ENCODE data around the gene LHFPL4. TPM values are rescaled to one million over a fixed set of nuclear protein-coding genes. Genes with fewer than 3 reads are reported as not detected.
"Not testable (repeated sequence)": the region's sequence is repeated elsewhere in the genome, so short reads cannot be mapped to it uniquely, and the experiment has no call there.

The LHFPL4 gene
- total RNA-seq, 2 donors from 2014 or later, result not detected

DNA sequence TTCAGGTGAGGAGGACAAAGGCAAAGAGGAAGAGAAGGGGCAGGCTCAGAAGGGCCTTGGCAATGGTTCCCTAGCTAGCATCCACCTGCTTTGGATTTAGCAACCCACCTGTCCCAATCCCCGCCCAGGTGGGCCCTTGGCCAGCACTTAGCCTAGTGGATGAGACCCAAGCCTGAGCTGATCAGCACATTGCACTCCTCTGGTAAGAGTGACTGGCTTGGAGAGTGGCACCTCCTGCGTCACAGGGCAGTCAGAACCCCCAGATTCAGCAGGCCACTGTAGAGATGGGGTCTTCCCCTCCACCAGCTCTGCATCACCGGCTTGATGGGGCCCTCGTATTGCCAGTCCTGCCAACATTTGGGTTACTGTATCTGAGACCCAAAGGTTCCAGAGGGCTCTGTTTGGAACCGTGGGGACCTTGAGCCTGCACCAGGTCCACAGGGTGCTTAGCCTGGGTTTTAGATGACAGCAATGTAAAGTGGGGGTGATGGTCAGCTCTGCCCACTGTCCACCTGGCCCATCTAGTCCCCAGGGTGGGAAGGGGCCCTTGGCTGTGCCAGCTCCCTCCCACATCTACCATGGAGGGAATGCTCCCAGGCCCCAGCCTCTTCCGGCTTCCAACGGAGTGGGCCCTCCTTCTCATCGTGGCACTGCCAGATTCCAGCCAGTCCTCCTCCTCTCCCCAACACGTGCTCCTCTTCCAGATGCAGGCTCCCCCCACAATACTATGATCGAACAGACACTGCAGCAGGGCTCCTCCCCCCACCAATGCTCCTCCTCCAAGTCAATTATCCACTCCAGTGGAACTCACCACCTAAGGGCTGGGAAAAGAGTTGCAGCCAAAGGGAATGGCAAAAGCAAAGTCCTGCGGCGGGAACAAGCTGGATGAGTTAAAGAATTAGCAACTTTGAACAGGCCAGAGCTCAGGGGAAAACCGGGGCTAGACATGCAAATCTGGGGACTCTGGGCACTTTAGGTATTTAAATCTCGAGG is 45.7 kb downstream of the LHFPL4 start:
- no peaks in the 10 kb centered on the region for H3K9me3 Mint-ChIP-seq
- no peak overlapping the region for H3K27ac Mint-ChIP-seq
- peaks cover 19% of the 10 kb centered on the region for H3K27me3 Mint-ChIP-seq
- no peak for ATAC-seq (replicated peaks)
- H3K36me3 Mint-ChIP-seq (ENCODE audit: low read depth), result no peaks in the 10 kb centered on the region
- H3K4me1 Mint-ChIP-seq, result no peaks in the 10 kb centered on the region
- H3K4me3 Mint-ChIP-seq, result no peak overlapping the region

DNA sequence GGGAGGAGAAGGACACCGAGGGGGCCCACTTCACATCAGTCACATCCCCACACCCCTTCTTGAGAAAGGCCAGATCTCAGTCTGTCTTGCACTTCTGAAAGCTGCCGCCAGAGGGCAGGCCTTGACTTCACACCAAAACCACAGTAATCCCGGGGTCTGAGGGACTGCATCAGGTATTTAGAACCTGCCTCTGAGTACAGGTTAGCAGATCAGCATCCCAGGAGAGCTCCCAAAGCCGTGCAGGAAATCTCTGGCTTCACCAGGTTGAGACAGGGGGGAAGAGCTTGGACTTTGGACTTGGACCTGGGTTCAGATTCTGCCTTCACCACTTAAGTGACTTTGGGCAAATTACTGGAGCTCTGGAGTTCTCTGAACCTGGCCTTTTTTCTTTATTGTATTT is 50.3 kb downstream of the LHFPL4 start:
- no peaks in the 10 kb centered on the region for H3K9me3 Mint-ChIP-seq
- H3K27me3 Mint-ChIP-seq, result peaks cover 30% of the 10 kb centered on the region
- H3K36me3 Mint-ChIP-seq (ENCODE audit: low read depth), result no peaks in the 10 kb centered on the region
- peaks cover 4% of the 10 kb centered on the region for H3K4me1 Mint-ChIP-seq
- H3K27ac Mint-ChIP-seq, result no peak overlapping the region
- peak; percentile 55 for ATAC-seq (replicated peaks)
- H3K4me3 Mint-ChIP-seq, result no peak overlapping the region

DNA sequence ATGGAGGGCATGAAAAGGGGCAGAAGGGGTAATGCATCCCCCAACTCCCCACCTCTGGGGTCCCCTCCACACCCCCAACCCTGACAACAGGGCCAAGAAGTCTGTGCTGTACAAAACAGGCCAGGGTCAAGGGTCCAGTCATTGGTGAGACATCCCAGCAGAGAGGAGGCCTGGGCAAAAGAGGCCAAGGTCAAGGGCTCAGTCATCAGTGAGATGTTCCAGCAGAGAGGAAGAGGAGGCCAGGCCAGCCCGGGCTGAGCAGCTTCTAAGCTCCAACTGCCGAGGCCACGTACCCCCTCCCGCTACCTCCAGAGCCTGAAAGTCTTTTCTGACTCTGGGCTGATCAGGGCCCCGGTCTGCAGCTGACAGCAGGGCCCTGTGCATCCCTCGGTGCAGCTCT is 52.4 kb downstream of the LHFPL4 start:
- Mint-ChIP-seq H3K9me3 (no peaks in the 10 kb centered on the region), H3K4me1 (peaks cover 4% of the 10 kb centered on the region), H3K36me3 (ENCODE audit: low read depth) (no peaks in the 10 kb centered on the region), H3K4me3 (peak overlapping the region; percentile 29), H3K27ac (no peak overlapping the region), H3K27me3 (peaks cover 23% of the 10 kb centered on the region)
- no peak for ATAC-seq (replicated peaks)

DNA sequence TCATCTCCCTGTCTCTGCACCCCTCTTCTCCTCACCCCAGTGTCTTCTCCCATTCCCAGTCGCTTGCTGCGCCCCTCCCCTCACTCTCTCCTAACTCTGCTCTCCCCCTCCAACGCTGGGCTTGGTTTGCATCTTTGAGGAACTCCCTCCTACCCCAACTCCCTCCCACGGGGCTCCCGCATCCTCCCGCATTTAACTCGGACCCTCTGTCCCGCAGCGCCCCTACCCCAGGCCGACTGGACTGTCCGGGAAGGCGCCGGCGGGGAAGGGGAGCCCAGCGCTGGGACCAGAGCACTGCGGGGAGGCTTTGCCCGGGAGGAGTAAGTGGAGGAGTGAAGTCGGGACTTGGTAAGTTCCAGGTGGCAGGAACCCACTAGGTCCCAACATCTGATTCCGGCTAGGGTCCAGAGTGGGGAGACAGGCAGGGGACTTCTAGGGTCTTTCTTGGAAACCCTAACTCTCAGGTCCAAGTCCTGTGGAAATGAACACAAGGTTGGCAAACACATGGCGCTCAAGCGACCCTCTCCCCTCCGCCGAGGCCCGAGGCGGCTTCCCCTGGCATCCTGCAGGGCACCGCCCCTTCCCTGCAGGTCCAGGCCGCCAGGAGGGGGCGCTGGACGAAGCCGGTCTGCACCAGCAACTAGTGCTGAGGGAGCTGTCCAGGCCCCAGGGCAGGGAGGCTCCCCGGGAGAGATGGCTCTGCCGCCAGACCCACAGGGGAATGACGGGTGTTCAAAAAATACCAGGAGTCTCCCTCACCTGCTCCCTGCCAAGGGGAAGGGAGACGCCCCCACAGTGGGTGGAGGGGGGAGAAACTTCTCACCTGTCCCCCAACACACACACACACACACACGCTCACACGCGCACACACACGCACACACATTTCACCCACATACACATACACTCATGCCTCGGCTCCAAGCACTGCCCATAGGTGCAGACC is 53.2 kb downstream of the LHFPL4 start:
- H3K27ac Mint-ChIP-seq, result no peak overlapping the region
- no peaks in the 10 kb centered on the region for H3K9me3 Mint-ChIP-seq
- peaks cover 4% of the 10 kb centered on the region for H3K4me1 Mint-ChIP-seq
- H3K4me3 Mint-ChIP-seq, result peak overlapping the region; percentile 29
- ATAC-seq (replicated peaks), result peak; percentile 77
- no peaks in the 10 kb centered on the region for H3K36me3 Mint-ChIP-seq (ENCODE audit: low read depth)
- peaks cover 23% of the 10 kb centered on the region for H3K27me3 Mint-ChIP-seq

DNA sequence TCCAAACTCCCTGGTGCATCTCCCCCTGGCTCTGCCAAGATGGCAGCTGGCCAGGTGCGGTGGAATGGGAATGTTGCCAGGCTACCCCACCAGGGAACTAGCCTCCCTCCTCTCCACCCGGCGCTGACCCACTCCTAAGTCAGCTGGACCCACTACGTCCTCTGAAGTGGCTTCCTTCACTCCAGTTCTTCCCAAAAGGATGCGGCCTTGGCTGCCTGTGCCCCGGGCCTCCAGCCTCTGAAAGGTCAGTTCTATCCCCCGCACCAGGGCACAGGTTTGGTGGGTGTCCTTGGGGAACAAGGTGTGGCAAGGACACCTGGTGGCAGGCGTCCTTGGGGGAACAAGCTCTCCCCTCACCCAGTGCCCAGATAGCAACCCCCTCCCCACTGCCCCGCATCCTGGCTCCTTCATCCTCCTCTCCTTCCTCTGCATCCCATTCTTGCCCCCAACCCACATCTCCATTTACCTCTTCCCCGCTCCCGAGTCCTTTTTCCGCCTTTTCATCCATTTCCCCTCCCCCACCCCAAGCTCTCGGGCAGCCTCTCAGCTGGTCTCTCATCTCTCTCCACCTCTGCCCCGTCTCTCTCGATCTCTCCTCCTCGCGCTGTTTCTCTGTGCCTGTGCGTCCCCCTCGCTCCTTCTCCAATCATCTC is 54.0 kb downstream of the LHFPL4 start:
- Mint-ChIP-seq H3K27me3 (peaks cover 23% of the 10 kb centered on the region), H3K4me1 (peaks cover 4% of the 10 kb centered on the region), H3K4me3 (no peak overlapping the region), H3K36me3 (ENCODE audit: low read depth) (no peaks in the 10 kb centered on the region), H3K27ac (no peak overlapping the region), H3K9me3 (no peaks in the 10 kb centered on the region)
- ATAC-seq (replicated peaks), result no peak

DNA sequence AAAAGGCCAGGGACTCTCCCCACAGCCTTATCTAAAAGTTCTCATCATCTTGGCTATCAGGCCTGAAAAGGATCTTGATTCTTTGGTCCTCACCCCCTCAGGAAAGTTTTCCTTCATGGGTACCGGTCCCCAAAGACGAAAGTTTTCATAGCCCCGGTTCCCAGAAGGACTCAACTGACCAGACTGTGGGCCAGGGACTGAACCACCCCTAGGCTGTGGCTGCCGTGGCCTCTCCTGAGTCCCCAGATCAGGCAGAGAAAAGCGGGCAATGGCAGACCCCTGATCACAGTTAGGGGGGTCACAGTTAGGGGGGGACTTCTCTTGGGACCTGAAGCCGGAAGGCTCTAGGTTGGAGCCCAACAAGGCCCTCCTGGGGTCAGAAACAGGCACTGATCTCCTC is 54.8 kb downstream of the LHFPL4 start:
- H3K4me3 Mint-ChIP-seq, result no peak overlapping the region
- H3K9me3 Mint-ChIP-seq, result no peaks in the 10 kb centered on the region
- H3K27ac Mint-ChIP-seq, result no peak overlapping the region
- H3K27me3 Mint-ChIP-seq, result peaks cover 23% of the 10 kb centered on the region
- no peak for ATAC-seq (replicated peaks)
- peaks cover 4% of the 10 kb centered on the region for H3K4me1 Mint-ChIP-seq
- no peaks in the 10 kb centered on the region for H3K36me3 Mint-ChIP-seq (ENCODE audit: low read depth)

DNA sequence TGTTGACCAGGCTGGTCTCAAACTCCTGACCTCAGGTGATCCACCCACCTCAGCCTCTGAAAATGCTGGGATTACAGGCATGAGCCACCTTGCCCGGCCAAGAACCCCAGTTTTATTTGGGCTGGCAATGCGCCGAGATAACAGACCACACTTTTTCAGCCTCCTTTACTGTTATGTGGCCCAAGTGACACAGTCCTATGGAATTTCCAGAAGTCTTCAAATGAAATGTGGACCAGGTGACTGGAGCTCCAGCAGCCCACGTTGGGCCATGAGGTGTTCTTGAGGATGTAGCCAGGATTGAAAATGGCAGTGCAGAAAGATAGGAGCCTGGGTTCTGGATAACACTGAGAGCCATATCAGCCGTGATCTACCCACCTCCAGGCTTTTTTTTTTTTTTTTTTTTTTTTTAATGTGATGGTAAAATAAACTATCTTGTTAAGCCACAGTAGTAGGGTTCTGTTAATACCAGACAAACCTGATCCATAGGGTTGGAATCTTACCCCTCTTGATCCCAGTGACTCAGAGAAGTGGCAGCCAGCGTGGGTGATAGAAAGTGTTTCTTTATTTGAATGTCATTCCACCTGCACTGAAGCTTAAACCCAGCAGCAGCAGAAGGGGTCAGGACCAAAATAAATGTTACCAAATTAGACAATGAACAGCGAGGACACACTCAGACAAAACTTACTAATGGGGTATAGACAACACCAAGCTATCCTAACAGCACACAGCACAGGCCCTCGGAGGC is 55.6 kb downstream of the LHFPL4 start:
- Mint-ChIP-seq H3K4me3 (no peak overlapping the region), H3K9me3 (no peaks in the 10 kb centered on the region), H3K27me3 (peaks cover 23% of the 10 kb centered on the region), H3K36me3 (ENCODE audit: low read depth) (no peaks in the 10 kb centered on the region), H3K27ac (no peak overlapping the region), H3K4me1 (peaks cover 4% of the 10 kb centered on the region)
- no peak for ATAC-seq (replicated peaks)

DNA sequence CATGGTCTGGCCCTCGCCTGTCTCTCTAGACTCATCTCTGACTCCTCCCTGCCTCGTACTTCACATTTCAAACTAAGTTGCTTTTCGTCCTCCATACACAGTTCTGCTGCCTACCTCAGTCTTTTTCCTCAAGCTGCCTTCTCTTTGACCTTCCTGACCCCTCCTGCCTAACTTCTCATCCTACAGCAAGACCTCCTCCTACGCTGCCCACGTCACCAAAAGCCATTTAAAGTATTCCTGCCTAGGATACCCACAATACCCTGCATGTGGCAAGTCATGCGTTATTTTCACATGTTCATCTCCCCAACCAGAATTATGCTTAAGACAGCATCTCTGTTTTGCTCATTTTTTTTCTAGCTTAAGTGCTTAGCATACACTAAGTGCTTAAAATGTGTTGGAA is 56.7 kb downstream of the LHFPL4 start:
- H3K4me1 Mint-ChIP-seq, result peaks cover 4% of the 10 kb centered on the region

DNA sequence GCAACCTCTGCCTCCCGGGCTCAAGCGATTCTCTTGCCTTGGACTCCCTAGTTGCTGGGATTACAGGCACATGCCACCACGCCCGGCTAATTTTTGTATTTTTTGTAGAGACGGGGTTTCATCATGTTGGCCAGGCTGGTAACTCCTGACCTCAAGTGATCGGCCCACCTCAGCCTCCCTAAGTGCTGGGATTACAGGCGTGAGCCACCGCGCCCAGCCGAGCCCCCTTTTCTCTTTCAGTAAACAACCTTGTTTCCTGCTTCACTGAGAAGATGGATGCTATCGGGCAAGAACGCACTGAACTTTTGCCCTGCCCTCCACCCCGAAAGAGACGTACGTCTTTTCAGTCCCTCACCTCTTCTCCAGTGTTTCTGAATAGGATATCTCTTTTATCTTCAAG is 59.6 kb downstream of the LHFPL4 start:
- not testable (repeated sequence) for H3K4me1 Mint-ChIP-seq; H3K36me3 Mint-ChIP-seq (ENCODE audit: low read depth); H3K9me3 Mint-ChIP-seq; H3K4me3 Mint-ChIP-seq; ATAC-seq (replicated peaks); H3K27me3 Mint-ChIP-seq; H3K27ac Mint-ChIP-seq

More for the DNA sequence above, 56.7 kb downstream of the LHFPL4 start:
- no peaks in the 10 kb centered on the region for H3K9me3 Mint-ChIP-seq
- no peaks in the 10 kb centered on the region for H3K36me3 Mint-ChIP-seq (ENCODE audit: low read depth)
- no peak overlapping the region for H3K4me3 Mint-ChIP-seq
- H3K27me3 Mint-ChIP-seq, result peaks cover 21% of the 10 kb centered on the region
- no peak overlapping the region for H3K27ac Mint-ChIP-seq
- no peak for ATAC-seq (replicated peaks)

DNA sequence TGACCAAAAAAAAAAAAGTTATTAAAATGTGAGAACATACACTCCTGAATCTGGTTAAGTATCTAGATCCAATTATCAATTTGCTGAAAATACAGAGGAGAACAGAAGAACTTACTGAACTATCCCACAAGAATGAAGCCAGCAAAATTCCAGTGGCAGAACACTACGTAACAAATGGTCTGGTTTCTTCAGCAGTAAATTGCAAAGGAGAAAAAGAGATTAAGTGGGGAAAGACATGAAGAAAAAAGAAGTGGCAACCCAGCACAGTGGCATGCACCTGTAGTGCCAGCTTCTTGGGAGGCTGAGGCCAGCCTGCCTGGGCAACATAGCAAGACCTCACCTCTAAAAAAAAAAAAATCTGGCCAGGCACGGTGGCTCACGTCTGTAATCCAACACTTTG is 62.1 kb downstream of the LHFPL4 start:
- H3K9me3 Mint-ChIP-seq, result peaks cover 5% of the 10 kb centered on the region

DNA sequence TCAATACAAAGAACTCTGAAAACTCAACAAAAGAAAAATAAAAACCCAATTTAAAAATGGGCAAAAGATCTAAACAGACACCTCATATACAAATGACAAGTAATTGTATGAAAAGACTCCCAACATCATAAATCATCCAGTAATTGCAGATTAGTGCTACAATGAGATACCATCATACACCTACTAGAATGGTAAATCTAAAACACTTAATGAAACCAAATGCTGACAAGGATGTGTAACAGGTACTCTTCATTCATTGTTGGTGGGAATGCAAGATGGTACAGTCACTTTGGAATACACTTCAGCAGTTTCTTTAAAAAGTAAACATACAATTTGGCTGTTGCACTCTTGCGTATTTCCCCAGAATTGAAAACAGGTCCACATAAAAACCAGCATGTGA is 68.4 kb downstream of the LHFPL4 start:
- H3K4me1 Mint-ChIP-seq, result no peaks in the 10 kb centered on the region
- peaks cover 48% of the 10 kb centered on the region for H3K36me3 Mint-ChIP-seq (ENCODE audit: low read depth)
- H3K9me3 Mint-ChIP-seq, result peaks cover 5% of the 10 kb centered on the region
- H3K4me3 Mint-ChIP-seq, result no peak overlapping the region
- no peak for ATAC-seq (replicated peaks)
- no peak overlapping the region for H3K27ac Mint-ChIP-seq
- no peaks in the 10 kb centered on the region for H3K27me3 Mint-ChIP-seq

More for the DNA sequence above, 62.1 kb downstream of the LHFPL4 start:
- no peaks in the 10 kb centered on the region for H3K27me3 Mint-ChIP-seq
- H3K36me3 Mint-ChIP-seq (ENCODE audit: low read depth), result peaks cover 6% of the 10 kb centered on the region
- no peak overlapping the region for H3K27ac Mint-ChIP-seq
- no peak for ATAC-seq (replicated peaks)
- no peak overlapping the region for H3K4me3 Mint-ChIP-seq
- no peaks in the 10 kb centered on the region for H3K4me1 Mint-ChIP-seq

DNA sequence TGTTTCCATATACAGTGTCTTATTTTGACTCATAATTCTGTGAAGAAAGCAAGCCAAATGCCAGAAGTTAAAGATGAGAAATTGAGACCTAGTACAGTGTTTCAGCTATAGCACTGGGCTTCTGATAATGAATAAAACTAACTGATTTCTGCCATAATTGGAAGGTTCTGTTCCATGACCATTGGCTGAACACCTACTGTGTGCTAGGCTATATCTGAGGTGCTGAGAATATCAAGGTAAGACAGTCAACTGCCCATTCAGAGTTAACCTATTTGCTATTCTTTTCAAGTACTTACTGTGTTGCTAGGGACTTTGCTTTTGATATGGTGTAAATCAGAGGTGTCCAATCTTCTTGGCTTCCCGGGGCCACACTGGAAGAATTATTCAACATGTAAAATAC is 73.4 kb downstream of the LHFPL4 start:
- Mint-ChIP-seq H3K4me1 (peaks cover 4% of the 10 kb centered on the region), H3K4me3 (no peak overlapping the region), H3K27me3 (no peaks in the 10 kb centered on the region), H3K9me3 (no peaks in the 10 kb centered on the region), H3K36me3 (ENCODE audit: low read depth) (peaks cover 88% of the 10 kb centered on the region), H3K27ac (no peak overlapping the region)
- no peak for ATAC-seq (replicated peaks)

DNA sequence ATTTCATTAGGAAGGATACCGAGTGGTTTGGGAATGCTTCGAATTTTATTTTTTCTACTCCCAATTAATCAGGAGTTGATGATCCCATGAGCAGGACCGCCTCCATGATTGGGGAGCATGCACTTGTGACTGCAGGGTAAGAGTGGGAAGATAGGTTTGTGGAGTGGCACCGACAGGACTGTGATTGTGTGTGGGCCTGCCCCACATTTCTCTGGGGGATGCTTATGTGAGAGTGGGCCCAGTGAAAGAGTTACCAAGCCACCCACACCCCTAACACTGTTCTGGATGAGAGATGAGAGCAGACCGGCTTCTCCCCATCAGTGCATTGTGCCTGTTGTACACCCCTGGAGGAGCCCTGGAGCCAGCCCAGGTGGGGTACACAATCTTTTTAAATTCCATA is 76.7 kb downstream of the LHFPL4 start:
- Mint-ChIP-seq H3K36me3 (ENCODE audit: low read depth) (peaks cover 96% of the 10 kb centered on the region), H3K27ac (no peak overlapping the region), H3K27me3 (no peaks in the 10 kb centered on the region), H3K4me3 (no peak overlapping the region), H3K4me1 (peaks cover 4% of the 10 kb centered on the region), H3K9me3 (no peaks in the 10 kb centered on the region)
- no peak for ATAC-seq (replicated peaks)

DNA sequence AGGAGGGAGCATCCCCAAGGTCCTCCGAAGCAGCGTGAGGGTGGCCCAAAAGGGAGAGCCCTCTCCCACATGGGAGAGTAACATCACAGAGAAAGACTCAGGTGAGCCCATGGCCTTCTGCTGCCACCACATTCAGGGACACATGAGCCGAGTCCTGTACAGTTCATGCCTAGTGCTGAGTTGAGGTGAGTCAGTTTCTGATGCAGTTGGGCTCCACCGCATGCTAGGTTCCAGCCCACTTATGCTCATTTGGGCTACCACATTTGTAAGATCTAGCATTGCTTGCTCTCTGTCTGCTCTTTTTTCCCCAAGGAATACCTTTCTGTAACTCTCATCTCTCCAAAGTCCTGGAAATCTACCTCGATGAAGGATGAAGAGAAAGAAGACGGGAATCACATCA is 79.1 kb downstream of the LHFPL4 start:
- ATAC-seq (replicated peaks), result no peak
- H3K9me3 Mint-ChIP-seq, result no peaks in the 10 kb centered on the region
- peak overlapping the region; percentile 32 for H3K27ac Mint-ChIP-seq
- H3K4me3 Mint-ChIP-seq, result no peak overlapping the region
- peaks cover 99% of the 10 kb centered on the region for H3K36me3 Mint-ChIP-seq (ENCODE audit: low read depth)
- peaks cover 8% of the 10 kb centered on the region for H3K4me1 Mint-ChIP-seq
- no peaks in the 10 kb centered on the region for H3K27me3 Mint-ChIP-seq

Measured in activated T-helper 17 cell treated with anti-CD3 and anti-CD28 coated beads, Interleukin-2, amount 50 U/mL, for 72 hours (primary cell).